CD4-positive, alpha-beta T cell (primary cell): ENCODE results near the gene NRN1L. TPM values are rescaled to one million over a fixed set of nuclear protein-coding genes. Genes with fewer than 3 reads are reported as not detected.

Source experiments
- ATAC-seq: fragments of 200-7000 bp; cut with Tn5 transposase; one replicate; pipeline ENCODE4 v1.10.0; 2022; ENCODE audit warnings: mild to moderate bottlenecking; ENCODE audit not compliant: poor library complexity
- CTCF ChIA-PET: fragments of 350-600 bp; sonication (Branson Sonifier 250); formaldehyde crosslinking; loops from one replicate; lab custom pipeline; 2021; ENCODE audit warnings: antibody characterized with exemption, inconsistent platforms; lab: Charles Lee
- POLR2A ChIA-PET: fragments of 350-600 bp; sonication (Branson Sonifier 250); formaldehyde crosslinking; loops from one replicate; lab custom pipeline; 2021; ENCODE audit warnings: antibody characterized with exemption, inconsistent platforms; lab: Charles Lee
- DNase-seq, 14 experiments: peaks; one replicate each; pipeline ENCODE4 v3.0.0-alpha.2; 2013 to 2020; ENCODE audit warnings: mixed read lengths in 2 of 14
- H3K27ac ChIP-seq, 2 donors: one replicate each; pipeline versions ENCODE4 v1.5.1 to v1.7.0; 2013; ENCODE audit warnings: low read length in 2 of 2, low read depth in 1 of 2, mild to moderate bottlenecking in 1 of 2
- H3K27me3 ChIP-seq, 2 experiments: 1 replicate in 1 of 2; 2 replicates in 1 of 2; pipeline versions ENCODE4 v1.6.1 to v1.7.0; 2013; ENCODE audit warnings: low read length in 2 of 2, control low read depth in 1 of 2, mild to moderate bottlenecking in 1 of 2, moderate library complexity in 1 of 2; ENCODE audit not compliant: insufficient read depth in 2 of 2, control insufficient read depth in 1 of 2
- H3K36me3 ChIP-seq: one replicate; pipeline ENCODE4 v1.6.1; 2013; ENCODE audit warnings: low read length, control low read depth; ENCODE audit not compliant: insufficient read depth
- H3K4me1 ChIP-seq: one replicate; pipeline ENCODE4 v1.6.1; 2013; ENCODE audit warnings: low read length, control low read depth; ENCODE audit not compliant: insufficient read depth
- H3K4me3 ChIP-seq: one replicate; pipeline ENCODE4 v1.5.1; 2013; ENCODE audit warnings: mild to moderate bottlenecking, low read length, moderate library complexity
- H3K9me3 ChIP-seq, 2 experiments: 1 replicate in 1 of 2; 2 replicates in 1 of 2; pipeline versions ENCODE4 v1.6.1 to v1.7.0; 2013; ENCODE audit warnings: low read length in 2 of 2, mild to moderate bottlenecking in 2 of 2, control low read depth in 1 of 2, moderate library complexity in 1 of 2; ENCODE audit not compliant: control insufficient read depth in 1 of 2, insufficient read depth in 1 of 2
- H3K27ac Mint-ChIP-seq: one replicate; pipeline ENCODE4 v1.8.0; 2020; ENCODE audit warnings: mixed read lengths
- H3K27me3 Mint-ChIP-seq: one replicate; pipeline ENCODE4 v1.8.0; 2021; ENCODE audit warnings: mixed read lengths
- H3K36me3 Mint-ChIP-seq: one replicate; pipeline ENCODE4 v1.8.0; 2021; ENCODE audit warnings: low read depth, mixed read lengths
- H3K4me1 Mint-ChIP-seq: one replicate; pipeline ENCODE4 v1.8.0; 2021; ENCODE audit warnings: low read depth, mixed read lengths
- H3K4me3 Mint-ChIP-seq: one replicate; pipeline ENCODE4 v1.8.0; 2020; ENCODE audit warnings: mild to moderate bottlenecking, mixed read lengths
- H3K9me3 Mint-ChIP-seq: one replicate; pipeline ENCODE4 v1.8.0; 2020; ENCODE audit warnings: mixed read lengths
- CTCF ChIP-seq: fragments of 200-600 bp; IDR thresholded peaks from one replicate; pipeline ENCODE4 v1.8.0; 2022; ENCODE audit warnings: antibody characterized with exemption, mild to moderate bottlenecking
- intact Hi-C, 2 experiments: fragments of 100-400 bp; cut with DNase I in 1 of 2; cut with micrococcal nuclease in 1 of 2; formaldehyde crosslinking; loops; one replicate each; pipeline versions ENCODE4 v1.15.1 to v1.9.0; 2023 to 2025; cut with DNase I, micrococcal nuclease
- total RNA-seq, 174 experiments: library from RNA in 2 of 174; stranded (reverse) in 2 of 174; gene quantifications; one replicate each; pipeline ENCODE4 v1.2.3 and lab custom pipeline; 2021 to 2026

NRN1L gene
- total RNA-seq, 2 experiments from 2014 or later = 2.9 to 4.4 TPM

GRCh38 chr16:67855789-67856188, 28.9 kb upstream of the NRN1L start:
- Mint-ChIP-seq H3K27ac (no peak overlapping the region), H3K9me3 (no peaks in the 10 kb centered on the region), H3K27me3 (no peaks in the 10 kb centered on the region), H3K4me1 (peaks cover 31% of the 10 kb centered on the region), H3K36me3 (peaks cover 8% of the 10 kb centered on the region), H3K4me3 (no peak overlapping the region)
- DNase-seq = no peak
- H3K27ac ChIP-seq = no peak overlapping the region
- CTCF ChIA-PET = no interaction called here
- intact Hi-C loops = no loop called here
- no peak overlapping the region for H3K4me3 ChIP-seq
- no peaks in the 10 kb centered on the region for H3K9me3 ChIP-seq
- POLR2A ChIA-PET = interaction anchor here (1.1 kb wide), 1 partner anchor 17 kb away, joined by 4 read pairs; the partner anchor contains the start of gene EDC4
- H3K4me1 ChIP-seq = peaks cover 31% of the 10 kb centered on the region
- TF ChIP-seq CTCF = no peak
- peaks cover 8% of the 10 kb centered on the region for H3K36me3 ChIP-seq
- ATAC-seq = no peak
- H3K27me3 ChIP-seq = no peaks in the 10 kb centered on the region

GRCh38 chr16:67856927-67857546, 27.6 kb upstream of the NRN1L start:
- ChIA-PET CTCF (interaction anchor here (0.6 to 1.8 kb wide), 4 partner anchors 14 to 231 kb away, joined by 4 to 7 read pairs (median 4); partner anchors contain the start of gene THAP11), POLR2A (no interaction called here)

GRCh38 chr16:67857547-67858233, 27.0 kb upstream of the NRN1L start:
- H3K27me3 ChIP-seq = no peaks in the 10 kb centered on the region
- peaks cover 20% of the 10 kb centered on the region for H3K36me3 ChIP-seq
- intact Hi-C loops = no loop called here
- H3K4me3 ChIP-seq = no peak overlapping the region
- DNase-seq (peak in 10 of 14 experiments; percentile 11 to 74 (median 29)), ATAC-seq (peak; percentile 84)
- ChIA-PET CTCF (interaction anchor here (1.1 to 1.8 kb wide), 3 partner anchors 15 to 41 kb away, joined by 4 to 7 read pairs (median 4); partner anchors contain the start of gene THAP11), POLR2A (no interaction called here)
- Mint-ChIP-seq H3K27ac (peak overlapping the region; percentile 77), H3K9me3 (no peaks in the 10 kb centered on the region), H3K36me3 (peaks cover 15% of the 10 kb centered on the region), H3K4me1 (peaks cover 31% of the 10 kb centered on the region), H3K4me3 (no peak overlapping the region), H3K27me3 (no peaks in the 10 kb centered on the region)
- H3K27ac ChIP-seq = peak overlapping the region in 1 of 2 donors; percentile 22
- H3K9me3 ChIP-seq = no peaks in the 10 kb centered on the region
- TF ChIP-seq CTCF = no peak
- H3K4me1 ChIP-seq = peaks cover 31% of the 10 kb centered on the region

More at GRCh38 chr16:67856927-67857546, 27.6 kb upstream of the NRN1L start:
- H3K9me3 ChIP-seq = no peaks in the 10 kb centered on the region
- no peaks in the 10 kb centered on the region for H3K27me3 Mint-ChIP-seq
- peaks cover 31% of the 10 kb centered on the region for H3K4me1 ChIP-seq
- DNase-seq (no peak), ATAC-seq (no peak)
- H3K27ac Mint-ChIP-seq = peak overlapping the region; percentile 77
- intact Hi-C loops = no loop called here
- no peaks in the 10 kb centered on the region for H3K27me3 ChIP-seq
- no peak overlapping the region for H3K4me3 ChIP-seq
- no peak overlapping the region for H3K4me3 Mint-ChIP-seq
- no peaks in the 10 kb centered on the region for H3K9me3 Mint-ChIP-seq
- peaks cover 18% of the 10 kb centered on the region for H3K36me3 ChIP-seq
- H3K4me1 Mint-ChIP-seq = peaks cover 31% of the 10 kb centered on the region
- TF ChIP-seq CTCF = no peak
- H3K36me3 Mint-ChIP-seq = peaks cover 15% of the 10 kb centered on the region
- H3K27ac ChIP-seq = no peak overlapping the region
